Measurements from ENCODE around the gene TEKT4.
"Not testable (repeated sequence)": the region's sequence is repeated elsewhere in the genome, so short reads cannot be mapped to it uniquely, and the experiment has no call there.

The TEKT4 gene

DNA sequence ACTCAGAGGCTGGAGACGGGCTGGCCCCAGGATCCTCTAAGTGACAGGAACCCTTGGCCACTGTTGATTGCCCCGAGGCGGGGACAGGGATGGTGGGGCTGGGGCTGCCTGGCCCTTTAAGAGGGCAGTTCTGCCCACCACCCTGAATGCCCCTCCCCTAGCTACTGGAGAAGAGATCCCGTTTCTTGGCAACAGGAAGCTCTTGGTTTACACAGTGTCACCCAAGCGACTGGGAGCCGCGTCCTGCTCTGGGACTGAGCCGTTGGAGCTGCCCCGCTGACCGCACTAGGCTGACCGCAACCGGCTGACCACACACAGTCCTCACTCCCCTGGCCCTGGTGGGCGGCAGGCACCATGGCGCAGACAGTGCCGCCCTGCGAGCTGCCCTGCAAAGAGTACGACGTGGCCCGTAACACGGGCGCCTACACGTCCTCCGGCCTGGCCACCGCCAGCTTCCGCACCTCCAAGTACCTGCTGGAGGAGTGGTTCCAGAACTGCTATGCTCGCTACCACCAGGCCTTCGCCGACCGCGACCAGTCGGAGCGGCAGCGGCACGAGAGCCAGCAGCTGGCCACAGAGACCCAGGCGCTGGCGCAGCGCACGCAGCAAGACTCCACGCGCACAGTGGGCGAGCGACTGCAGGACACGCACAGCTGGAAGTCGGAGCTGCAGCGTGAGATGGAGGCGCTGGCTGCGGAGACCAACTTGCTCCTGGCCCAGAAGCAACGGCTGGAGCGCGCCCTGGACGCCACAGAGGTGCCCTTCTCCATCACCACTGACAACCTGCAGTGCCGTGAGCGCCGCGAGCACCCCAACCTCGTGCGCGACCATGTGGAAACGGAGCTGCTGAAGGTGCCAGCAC is at the start of gene TEKT4:
TSS of gene TEKT4 (plus strand) at position 205 of the 862 bp plus-strand sequence. CDS start at position 355, 150 bp downstream.
- no peak within 1 kb of the TSS for H3K4me3 ChIP-seq (ENCODE audit: low read depth, low read length)
- TF ChIP-seq, protein P1, sequence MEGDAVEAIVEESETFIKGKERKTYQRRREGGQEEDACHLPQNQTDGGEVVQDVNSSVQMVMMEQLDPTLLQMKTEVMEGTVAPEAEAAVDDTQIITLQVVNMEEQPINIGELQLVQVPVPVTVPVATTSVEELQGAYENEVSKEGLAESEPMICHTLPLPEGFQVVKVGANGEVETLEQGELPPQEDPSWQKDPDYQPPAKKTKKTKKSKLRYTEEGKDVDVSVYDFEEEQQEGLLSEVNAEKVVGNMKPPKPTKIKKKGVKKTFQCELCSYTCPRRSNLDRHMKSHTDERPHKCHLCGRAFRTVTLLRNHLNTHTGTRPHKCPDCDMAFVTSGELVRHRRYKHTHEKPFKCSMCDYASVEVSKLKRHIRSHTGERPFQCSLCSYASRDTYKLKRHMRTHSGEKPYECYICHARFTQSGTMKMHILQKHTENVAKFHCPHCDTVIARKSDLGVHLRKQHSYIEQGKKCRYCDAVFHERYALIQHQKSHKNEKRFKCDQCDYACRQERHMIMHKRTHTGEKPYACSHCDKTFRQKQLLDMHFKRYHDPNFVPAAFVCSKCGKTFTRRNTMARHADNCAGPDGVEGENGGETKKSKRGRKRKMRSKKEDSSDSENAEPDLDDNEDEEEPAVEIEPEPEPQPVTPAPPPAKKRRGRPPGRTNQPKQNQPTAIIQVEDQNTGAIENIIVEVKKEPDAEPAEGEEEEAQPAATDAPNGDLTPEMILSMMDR (conservative IDR thresholded peaks at IDR 0.05; ENCODE audit: low read depth, low read length), result no peak
- DNase-seq (ENCODE audit: low read depth), result no peak

DNA sequence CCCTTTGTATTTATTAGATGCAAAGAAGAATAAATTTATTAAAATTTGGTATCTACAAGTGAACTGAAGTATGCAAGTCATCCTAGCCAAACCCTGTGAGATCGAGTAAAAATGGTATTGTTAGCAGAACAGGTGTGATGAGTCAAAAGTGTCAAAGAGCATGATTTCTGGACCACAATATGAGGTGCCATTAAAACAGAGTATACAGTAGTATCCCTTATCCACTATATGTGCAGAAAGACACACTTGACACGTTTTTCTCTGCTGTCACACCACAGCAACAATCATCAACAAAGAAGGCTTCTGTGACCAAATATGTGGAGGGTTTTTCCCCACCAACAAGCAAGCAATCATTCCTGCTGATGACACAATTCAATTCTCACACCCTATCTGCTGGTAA is 32.0 kb upstream of the TEKT4 start:
- not testable (repeated sequence) for DNase-seq (ENCODE audit: low read depth); H3K4me3 ChIP-seq (ENCODE audit: low read depth, low read length)

DNA sequence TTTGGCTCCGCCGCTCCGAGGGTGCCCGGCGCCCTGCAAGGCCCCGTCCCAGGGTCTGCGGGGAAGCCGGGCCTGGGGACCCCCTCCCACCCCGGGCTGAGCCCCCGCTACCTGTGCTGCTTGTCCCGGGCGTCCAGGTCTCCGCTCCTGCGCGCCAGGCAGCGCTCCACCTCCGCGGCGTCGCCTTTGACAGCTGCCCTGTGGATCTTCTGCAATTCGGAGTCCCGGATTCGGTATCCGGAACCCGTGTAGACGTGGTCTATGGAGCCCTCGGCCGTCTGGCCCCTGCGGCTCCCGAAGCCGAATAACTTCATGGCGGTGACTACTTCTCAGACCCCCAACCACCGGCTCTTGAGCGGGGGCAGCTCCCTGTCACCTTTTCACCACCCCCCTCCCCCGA is 14.4 kb upstream of the TEKT4 start:
- DNase-seq (ENCODE audit: low read depth); H3K4me3 ChIP-seq (ENCODE audit: low read depth, low read length): not testable (repeated sequence)

GRCh38 chr2:94857367-94858162 is 13.7 kb upstream of the TEKT4 start:
- peak; percentile 8 for DNase-seq (ENCODE audit: low read depth)
- not testable (repeated sequence) for H3K4me3 ChIP-seq (ENCODE audit: low read depth, low read length)

DNA sequence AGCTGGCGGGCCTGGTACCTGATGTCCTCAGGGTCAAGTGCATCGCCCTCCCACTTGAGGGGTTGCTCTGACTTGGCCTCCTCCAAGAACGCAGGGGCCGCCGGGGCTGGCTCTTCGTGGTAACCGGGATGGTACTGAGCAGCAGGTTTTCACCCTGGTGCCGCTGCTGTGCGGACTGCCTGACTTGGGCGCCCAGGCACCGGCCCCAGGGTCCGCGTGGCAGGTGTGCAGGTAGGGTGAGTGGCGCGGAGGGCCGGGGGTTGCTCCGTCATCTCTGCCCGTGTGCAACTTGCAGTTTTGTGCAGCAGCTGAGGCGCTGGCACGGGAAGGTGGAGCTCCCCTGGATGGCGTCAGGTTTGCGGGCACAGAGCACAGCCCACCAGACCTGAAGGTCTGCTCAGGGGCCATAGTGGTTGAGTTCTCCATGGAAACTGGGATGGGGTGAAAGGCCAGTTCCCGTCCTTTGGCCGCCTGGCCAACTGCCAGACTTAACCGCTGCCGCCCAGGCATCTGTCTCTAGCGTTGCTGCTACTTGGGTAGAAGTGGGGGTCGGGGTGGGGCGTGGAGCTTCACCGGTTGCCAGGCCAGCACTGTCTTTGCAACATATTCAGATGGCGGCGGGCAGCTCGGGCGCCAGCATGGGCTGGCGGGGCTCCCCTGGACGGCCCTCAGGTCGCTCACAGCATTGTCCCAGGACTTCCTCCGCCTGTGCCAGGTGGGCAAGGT is 12.9 kb upstream of the TEKT4 start:
- not testable (repeated sequence) for H3K4me3 ChIP-seq (ENCODE audit: low read depth, low read length); DNase-seq (ENCODE audit: low read depth)

- no peak overlapping the region for H3K4me3 ChIP-seq (ENCODE audit: low read depth, low read length)
- TF ChIP-seq, protein P1 (conservative IDR thresholded peaks at IDR 0.05; ENCODE audit: low read depth, low read length), result no peak
- DNase-seq (ENCODE audit: low read depth), result no peak
Measured at GRCh38 chr2:94861308-94862152, 9.7 kb upstream of the TEKT4 start.

- not testable (repeated sequence) for H3K4me3 ChIP-seq (ENCODE audit: low read depth, low read length); DNase-seq (ENCODE audit: low read depth)
Measured at GRCh38 chr2:94862903-94863302, 8.3 kb upstream of the TEKT4 start.

- TF ChIP-seq, protein P1 (conservative IDR thresholded peaks at IDR 0.05; ENCODE audit: low read depth, low read length), result no peak
Measured at GRCh38 chr2:94869131-94869530, 2.1 kb upstream of the TEKT4 start.

More at GRCh38 chr2:94869131-94869530, 2.1 kb upstream of the TEKT4 start:
- DNase-seq (ENCODE audit: low read depth), result no peak
- H3K4me3 ChIP-seq (ENCODE audit: low read depth, low read length), result no peak overlapping the region

All from choroid plexus epithelial cell (primary cell).